HEK293T (cell line): Measurements from ENCODE around the gene ALDOA.

Experiments
- FOXA1 ChIP-seq: fragments of 450-650 bp; IDR thresholded peaks from 2 replicates; pipeline ENCODE4 v1.6.1; 2016; ENCODE audit warnings: mild to moderate bottlenecking
- FOXK2 ChIP-seq: fragments of 450-650 bp; IDR thresholded peaks from 2 replicates; pipeline ENCODE4 v1.6.1; 2016; ENCODE audit warnings: mild to moderate bottlenecking
- FOXM1 ChIP-seq: fragments of 450-650 bp; IDR thresholded peaks from 2 replicates; pipeline ENCODE4 v1.6.1; 2017; ENCODE audit warnings: mild to moderate bottlenecking, borderline replicate concordance
- L3MBTL2 ChIP-seq: fragments of 450-650 bp; conservative IDR thresholded peaks from 2 replicates; pipeline ENCODE4 v1.6.1; 2016; ENCODE audit warnings: mild to moderate bottlenecking
- PKNOX1 ChIP-seq: fragments of 450-650 bp; IDR thresholded peaks from 2 replicates; pipeline ENCODE4 v1.6.1; 2016
- SP1 ChIP-seq: fragments of 450-650 bp; IDR thresholded peaks from 2 replicates; pipeline ENCODE4 v1.6.1; 2017
- TARDBP ChIP-seq: fragments of 450-650 bp; IDR thresholded peaks from 2 replicates; pipeline ENCODE4 v1.6.1; 2016

GRCh38 chr16:30065102-30065942 is at the start of gene ALDOA:
- no peak for TF ChIP-seq PKNOX1
- no peak for TF ChIP-seq SP1
- no peak for TF ChIP-seq TARDBP
- TF ChIP-seq FOXA1: no peak
- peak; percentile 97 for TF ChIP-seq L3MBTL2
- no peak for TF ChIP-seq FOXK2
- TF ChIP-seq FOXM1: no peak; the same call in 1 of the 2 replicates
